HG03432 (cell line): ENCODE data around the gene STMN3.
"Not testable (repeated sequence)": the region's sequence is repeated elsewhere in the genome, so short reads cannot be mapped to it uniquely, and the experiment has no call there.

Experiments used
- ATAC-seq: cut with Tn5 transposase; IDR thresholded peaks from one replicate; pipeline ENCODE4 v1.9.1; 2021; ENCODE audit warnings: mild to moderate bottlenecking, moderate library complexity; ENCODE audit not compliant: unreplicated experiment

The STMN3 gene

GRCh38 chr20:63617876-63618265 is 35.4 kb downstream of the STMN3 start:
- no peak for ATAC-seq

DNA sequence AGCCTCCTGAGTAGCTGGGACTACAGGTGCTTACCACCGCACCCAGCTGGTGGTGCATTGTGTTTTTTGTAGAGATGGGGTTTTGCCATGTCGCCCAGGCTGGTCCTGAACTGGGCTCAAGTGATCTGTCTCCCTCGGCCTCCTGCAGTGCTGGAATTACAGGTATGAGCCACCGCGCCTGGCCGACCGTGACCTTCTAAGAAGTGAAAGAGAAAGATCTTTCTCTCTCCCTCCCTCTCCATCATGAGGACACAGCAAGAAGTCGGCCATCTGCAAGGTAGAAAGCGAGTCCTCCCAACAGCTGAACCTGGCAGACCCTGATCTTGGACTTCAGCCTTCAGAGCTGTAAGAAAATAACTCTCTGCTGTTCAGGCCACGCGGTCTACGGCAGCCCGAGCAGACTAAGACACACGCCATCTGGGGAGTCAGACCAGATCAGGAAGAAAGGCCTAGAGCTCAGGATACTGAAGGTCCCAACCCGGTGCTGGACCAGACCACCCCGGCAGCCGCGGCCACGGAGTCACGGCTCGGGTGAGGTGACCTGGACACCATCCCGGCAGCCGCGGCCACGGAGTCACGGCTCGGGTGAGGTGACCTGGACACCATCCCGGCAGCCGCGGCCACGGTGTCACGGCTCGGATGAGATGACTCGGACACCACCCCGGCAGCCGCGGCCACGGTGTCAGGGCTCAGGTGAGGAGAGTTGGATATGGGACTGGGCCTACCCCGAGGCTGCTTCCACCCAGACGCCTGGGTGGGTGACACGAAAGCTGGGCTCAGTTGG is 35.9 kb downstream of the STMN3 start:
- no peak for ATAC-seq

DNA sequence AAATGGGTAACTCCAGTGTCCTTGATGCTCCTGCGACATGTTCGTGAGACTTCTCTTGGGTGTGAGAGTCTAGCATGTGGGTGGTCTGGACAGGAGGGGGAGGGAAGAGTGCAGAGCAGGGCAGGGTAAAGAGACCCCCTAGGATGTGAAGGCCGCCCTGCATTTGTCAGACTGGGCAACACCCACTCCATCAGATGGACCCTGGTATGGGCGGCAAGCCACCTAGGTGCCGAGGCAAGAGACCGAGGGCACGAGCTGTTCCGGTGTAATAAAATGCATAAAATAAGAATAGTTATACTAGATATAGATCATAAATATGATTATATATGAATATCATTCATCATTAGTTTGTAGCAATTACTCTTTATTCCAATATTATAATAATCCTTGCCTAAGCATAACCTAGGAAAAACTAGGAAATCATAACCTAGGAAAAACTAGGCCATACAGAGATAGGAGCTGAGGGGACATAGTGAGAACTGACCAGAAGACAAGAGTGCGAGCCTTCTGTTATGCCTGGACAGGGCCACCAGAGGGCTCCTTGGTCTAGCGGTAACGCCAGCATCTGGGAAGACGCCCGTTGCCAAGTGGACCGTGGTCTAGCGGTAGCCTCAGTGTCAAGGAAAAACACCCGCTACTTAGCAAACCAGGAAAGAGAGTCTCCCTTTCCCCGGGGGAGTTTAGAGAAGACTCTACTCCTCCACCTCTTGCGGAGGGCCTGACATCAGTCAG is 39.2 kb downstream of the STMN3 start:
- not testable (repeated sequence) for ATAC-seq

- ATAC-seq, result no peak
Observed at GRCh38 chr20:63612276-63612931, 40.8 kb downstream of the STMN3 start.

- no peak for ATAC-seq
Observed at GRCh38 chr20:63611646-63612045, 41.6 kb downstream of the STMN3 start.

- ATAC-seq, result no peak
Observed at GRCh38 chr20:63610581-63611435, 42.4 kb downstream of the STMN3 start.

- ATAC-seq, result no peak
Observed at GRCh38 chr20:63606686-63607085, 46.5 kb downstream of the STMN3 start.

DNA sequence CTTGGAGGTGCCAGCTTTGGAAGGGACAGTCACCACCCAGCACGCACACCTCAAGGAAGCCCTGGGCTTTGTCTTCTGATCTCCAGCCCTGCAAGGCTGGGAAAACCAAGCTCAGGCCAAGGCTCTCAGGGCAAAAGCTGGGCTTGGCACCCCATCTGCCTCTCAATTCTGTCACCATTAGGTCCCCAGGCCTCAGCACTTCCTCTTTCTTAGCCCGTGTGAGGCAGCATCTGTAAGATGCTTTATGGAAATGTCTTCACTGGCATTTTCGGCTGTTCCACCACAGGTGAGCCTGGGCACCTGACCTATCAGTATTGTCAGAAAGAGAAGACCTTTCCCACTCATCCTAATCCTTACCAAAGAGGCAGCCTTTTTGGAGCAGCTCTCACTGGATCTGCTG is 50.9 kb downstream of the STMN3 start:
- no peak for ATAC-seq

- ATAC-seq, result not testable (repeated sequence)
Observed at GRCh38 chr20:63601679-63602078, 51.5 kb downstream of the STMN3 start.

DNA sequence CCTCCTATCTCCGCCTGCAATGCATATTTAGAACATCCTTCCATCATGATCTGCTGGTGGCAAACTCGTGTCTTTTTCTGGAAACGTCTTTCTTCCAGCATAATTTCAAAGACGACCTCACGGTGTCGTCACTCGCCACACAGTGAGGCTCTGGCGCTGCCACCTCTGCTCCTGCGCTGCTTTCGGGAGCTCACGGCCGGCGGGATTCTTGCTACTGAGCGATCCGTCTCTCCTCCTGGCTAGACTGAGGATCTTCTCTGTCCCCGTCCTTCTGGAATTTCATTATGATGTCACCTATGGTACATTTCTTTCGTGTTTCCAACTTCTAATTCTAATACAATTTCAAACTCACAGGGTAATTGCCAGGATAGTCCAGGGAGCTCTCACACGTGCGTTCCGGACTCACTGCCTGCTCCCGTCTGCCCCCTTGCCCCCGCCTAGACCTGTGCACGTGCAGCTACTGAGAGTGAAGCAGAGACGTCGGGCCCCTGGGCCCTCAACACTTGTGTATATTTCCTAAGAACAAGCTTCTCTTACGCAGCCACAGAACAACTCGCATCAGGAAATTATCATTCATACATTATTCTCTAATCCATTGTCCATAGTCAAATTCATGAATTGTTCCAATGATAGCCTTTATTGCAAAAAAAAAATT is 53.7 kb downstream of the STMN3 start:
- no peak for ATAC-seq

DNA sequence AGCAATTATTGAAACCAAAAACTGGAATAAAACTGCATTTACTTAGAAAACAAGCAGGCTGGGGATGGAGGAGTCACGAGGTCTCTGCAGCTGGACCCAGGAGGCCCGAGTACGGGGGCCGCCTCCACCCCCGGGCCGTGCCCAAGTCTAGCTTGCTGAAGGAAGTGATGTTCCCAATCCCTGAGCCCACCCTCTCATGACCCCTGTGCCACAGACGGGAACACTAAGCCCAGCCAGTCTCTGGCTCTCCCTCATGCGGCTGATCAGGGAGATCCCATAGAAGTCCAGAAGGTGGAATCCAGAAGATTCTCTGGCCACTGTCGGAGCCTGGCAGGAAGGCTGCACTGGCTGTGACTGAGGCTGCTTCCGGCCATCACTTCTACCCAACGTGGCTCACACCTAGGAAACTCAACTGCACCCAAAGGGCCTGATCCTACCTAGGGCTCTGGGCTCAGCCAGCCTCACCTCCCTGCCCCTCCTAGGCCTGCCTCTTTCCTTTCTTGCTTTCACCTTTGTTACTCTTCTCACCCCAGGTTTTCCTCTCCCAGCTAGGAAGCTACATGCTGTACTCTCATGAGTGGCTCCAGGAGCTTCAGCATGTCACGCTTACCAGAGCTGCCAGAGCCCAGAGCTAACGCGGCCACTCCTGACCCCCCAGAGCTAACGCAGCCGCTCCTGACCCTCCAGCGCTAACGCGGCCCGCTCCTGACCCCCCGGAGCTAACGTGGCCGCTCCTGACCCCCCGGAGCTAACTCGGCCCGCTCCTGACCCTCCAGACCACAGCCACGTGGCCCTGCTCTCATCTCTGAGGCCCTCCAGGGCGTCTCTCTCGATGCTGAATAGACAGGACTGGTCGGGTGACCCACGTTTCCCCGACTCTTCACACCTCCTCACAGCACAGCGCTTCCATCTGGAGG is 54.5 kb downstream of the STMN3 start:
- ATAC-seq, result no peak

- ATAC-seq, result no peak
Observed at GRCh38 chr20:63597651-63598478, 55.4 kb downstream of the STMN3 start.

- no peak for ATAC-seq
Observed at GRCh38 chr20:63596423-63596822, 56.8 kb downstream of the STMN3 start.

GRCh38 chr20:63595416-63596127 is 57.7 kb downstream of the STMN3 start:
- no peak for ATAC-seq

DNA sequence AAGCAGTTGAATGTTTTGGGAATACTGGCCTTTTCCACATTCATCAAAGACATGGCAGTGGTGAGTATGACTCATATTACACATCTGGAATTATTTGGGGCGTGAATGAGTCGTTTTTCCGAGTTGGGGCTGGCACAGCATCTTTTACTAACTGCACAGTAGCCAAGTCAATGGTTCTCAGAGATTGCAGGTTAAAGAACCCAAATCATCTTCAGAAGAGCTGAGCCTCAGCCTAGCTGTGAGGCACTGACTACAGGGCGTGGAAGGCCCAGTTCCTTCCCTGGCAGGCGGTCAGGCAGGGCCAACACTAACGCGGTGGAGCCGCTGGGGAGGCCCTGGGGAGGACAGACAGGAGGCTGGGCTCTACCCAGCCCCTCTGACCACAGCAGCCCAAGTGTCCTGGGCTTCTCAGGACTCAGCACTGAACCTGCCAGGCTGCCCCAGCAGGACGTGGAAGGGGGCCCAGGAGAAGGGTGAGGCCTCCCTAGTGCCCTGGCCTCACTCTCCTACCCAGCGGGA is 59.1 kb downstream of the STMN3 start:
- no peak for ATAC-seq

DNA sequence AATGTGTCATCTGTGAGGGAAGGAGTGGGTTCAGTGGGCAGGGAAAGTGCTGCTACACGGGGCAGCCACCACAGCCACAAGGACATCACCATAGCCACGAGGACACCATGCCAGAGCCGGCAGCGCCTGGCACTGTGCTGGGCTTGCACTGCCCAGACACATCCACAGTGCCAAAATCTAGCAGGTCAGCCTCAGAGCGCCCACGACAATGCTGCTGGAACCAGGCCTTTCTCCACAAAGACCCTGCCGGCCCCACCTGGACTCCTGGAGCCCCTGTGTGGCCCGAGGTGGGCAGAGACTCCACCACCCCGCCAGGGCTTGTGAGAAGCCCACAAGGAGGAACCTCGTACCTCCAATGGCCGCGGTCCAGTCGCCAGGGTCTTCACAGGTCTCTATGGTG is 60.6 kb downstream of the STMN3 start:
- no peak for ATAC-seq

GRCh38 chr20:63591786-63592355 is 61.4 kb downstream of the STMN3 start:
- no peak for ATAC-seq
